DOHH2 (cell line): ENCODE data around the gene NID1.

Source experiments
- H3F3A ChIP-seq: fragments of 200-600 bp; sonication (generic), shearing (Covaris generic); 2 replicates; pipeline ENCODE4 v1.6.0; 2016; ENCODE audit warnings: antibody characterized with exemption, mild to moderate bottlenecking; ENCODE audit not compliant: control insufficient read depth, insufficient read depth
- H3K27ac ChIP-seq: fragments of 200-600 bp; sonication (generic); 2 replicates; pipeline ENCODE4 v1.5.1; 2014; ENCODE audit warnings: low read depth, mild to moderate bottlenecking, low read length, moderate library complexity
- H3K27me3 ChIP-seq: fragments of 200-600 bp; sonication (generic); 2 replicates; pipeline ENCODE4 v1.6.1; 2014; ENCODE audit warnings: mild to moderate bottlenecking, low read length, mixed read lengths; ENCODE audit not compliant: control insufficient read depth
- H3K36me3 ChIP-seq: fragments of 200-600 bp; sonication (generic); 2 replicates; pipeline ENCODE4 v1.6.1; 2014; ENCODE audit warnings: mild to moderate bottlenecking, low read length, moderate library complexity, mixed read lengths; ENCODE audit not compliant: control insufficient read depth
- H3K4me1 ChIP-seq: fragments of 200-600 bp; sonication (generic); 2 replicates; pipeline ENCODE4 v1.6.1; 2014; ENCODE audit warnings: mild to moderate bottlenecking, low read length, mixed read lengths; ENCODE audit not compliant: control insufficient read depth
- H3K4me2 ChIP-seq: fragments of 200-600 bp; sonication (generic); 2 replicates; pipeline ENCODE4 v1.6.0; 2014; ENCODE audit warnings: mild to moderate bottlenecking, low read length, moderate library complexity
- H3K4me3 ChIP-seq: fragments of 200-600 bp; sonication (generic); 2 replicates; pipeline ENCODE4 v1.5.1; 2014; ENCODE audit warnings: mild to moderate bottlenecking, low read length, mixed read lengths
- H3K79me2 ChIP-seq: fragments of 200-600 bp; sonication (generic); 2 replicates; pipeline ENCODE4 v1.6.1; 2014; ENCODE audit warnings: mild to moderate bottlenecking, low read length, mixed read lengths; ENCODE audit not compliant: control insufficient read depth
- H3K9me2 ChIP-seq: fragments of 200-600 bp; sonication (generic); replicated peaks from 2 replicates; pipeline ENCODE4 v1.6.1; 2014; ENCODE audit warnings: mild to moderate bottlenecking, low read length, mixed read lengths; ENCODE audit not compliant: control insufficient read depth
- H3K9me3 ChIP-seq: fragments of 200-600 bp; sonication (generic); 2 replicates; pipeline ENCODE4 v1.6.1; 2014; ENCODE audit warnings: antibody characterized with exemption, low read length, mixed read lengths; ENCODE audit not compliant: control insufficient read depth, insufficient read depth
- H4K20me1 ChIP-seq: fragments of 200-600 bp; sonication (generic); 2 replicates; pipeline ENCODE4 v1.6.0; 2014; ENCODE audit warnings: low read depth, mild to moderate bottlenecking, antibody characterized with exemption, low read length, moderate library complexity; ENCODE audit not compliant: control insufficient read depth, insufficient read depth
- EZH2phosphoT487 ChIP-seq: fragments of 200-600 bp; sonication (generic); IDR thresholded peaks from 2 replicates; pipeline ENCODE4 v1.6.1; 2017; ENCODE audit warnings: borderline replicate concordance, mild to moderate bottlenecking, antibody characterized with exemption, low read length, moderate library complexity, mixed read lengths
- TF ChIP-seq, protein P1 (sequence below): fragments of 200-600 bp; sonication (generic); IDR thresholded peaks from one replicate; pipeline ENCODE4 v1.5.1; 2014; ENCODE audit warnings: antibody characterized with exemption, mild to moderate bottlenecking, low read depth, low read length; ENCODE audit not compliant: poor library complexity, severe bottlenecking

Gene NID1

DNA sequence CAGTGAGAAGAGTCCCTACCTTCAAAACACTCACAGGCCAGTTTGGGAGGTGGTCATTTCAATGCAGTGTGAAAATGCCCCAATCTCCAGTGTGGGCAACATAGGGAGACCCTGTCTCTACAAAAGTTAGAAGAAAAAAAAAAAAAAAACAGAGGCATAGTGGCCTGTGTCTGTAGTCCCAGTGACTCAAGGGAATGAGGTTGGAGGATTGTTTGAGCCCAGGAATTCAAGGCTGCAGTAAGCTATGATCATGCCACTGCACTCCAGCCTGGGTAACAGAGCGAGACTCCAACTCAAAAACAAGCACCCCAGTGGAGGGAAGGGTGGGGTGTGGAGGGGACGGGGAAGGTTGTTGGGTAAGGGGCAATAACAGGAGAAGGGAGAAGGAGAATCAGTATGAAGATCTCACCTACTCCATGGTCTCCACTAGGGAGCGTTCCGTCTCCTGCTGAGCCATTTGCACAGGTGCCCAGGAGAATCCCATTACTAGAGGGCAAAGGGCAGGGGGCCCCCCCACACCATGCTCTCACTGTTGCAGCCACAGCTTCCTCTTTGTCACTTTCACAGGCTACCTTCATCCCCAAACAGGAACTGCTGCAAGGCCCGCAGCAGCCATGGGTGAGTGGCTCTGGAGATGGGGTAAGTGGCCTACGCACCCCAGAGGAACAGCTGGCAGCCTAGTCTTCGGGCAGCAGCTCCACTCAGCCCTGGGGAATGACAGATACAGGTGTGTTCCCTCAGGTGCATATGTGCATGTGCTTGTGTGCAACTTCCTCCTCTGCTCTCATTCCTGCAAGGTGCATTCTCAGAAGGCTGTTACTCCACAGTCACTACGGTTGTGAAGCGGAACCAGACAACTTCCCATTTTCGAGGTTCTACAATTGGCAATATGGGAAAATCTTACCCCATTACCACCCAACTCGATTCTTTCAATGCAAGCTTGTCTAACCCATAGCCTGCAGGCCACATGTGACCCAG lies 110.3 kb downstream of the NID1 start:
- TF ChIP-seq, protein P1, sequence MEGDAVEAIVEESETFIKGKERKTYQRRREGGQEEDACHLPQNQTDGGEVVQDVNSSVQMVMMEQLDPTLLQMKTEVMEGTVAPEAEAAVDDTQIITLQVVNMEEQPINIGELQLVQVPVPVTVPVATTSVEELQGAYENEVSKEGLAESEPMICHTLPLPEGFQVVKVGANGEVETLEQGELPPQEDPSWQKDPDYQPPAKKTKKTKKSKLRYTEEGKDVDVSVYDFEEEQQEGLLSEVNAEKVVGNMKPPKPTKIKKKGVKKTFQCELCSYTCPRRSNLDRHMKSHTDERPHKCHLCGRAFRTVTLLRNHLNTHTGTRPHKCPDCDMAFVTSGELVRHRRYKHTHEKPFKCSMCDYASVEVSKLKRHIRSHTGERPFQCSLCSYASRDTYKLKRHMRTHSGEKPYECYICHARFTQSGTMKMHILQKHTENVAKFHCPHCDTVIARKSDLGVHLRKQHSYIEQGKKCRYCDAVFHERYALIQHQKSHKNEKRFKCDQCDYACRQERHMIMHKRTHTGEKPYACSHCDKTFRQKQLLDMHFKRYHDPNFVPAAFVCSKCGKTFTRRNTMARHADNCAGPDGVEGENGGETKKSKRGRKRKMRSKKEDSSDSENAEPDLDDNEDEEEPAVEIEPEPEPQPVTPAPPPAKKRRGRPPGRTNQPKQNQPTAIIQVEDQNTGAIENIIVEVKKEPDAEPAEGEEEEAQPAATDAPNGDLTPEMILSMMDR, result peak; percentile 57
- no peak for TF ChIP-seq EZH2phosphoT487
- H3K4me3 ChIP-seq, result peak overlapping the region; percentile 54
- H3K27ac ChIP-seq, result peak overlapping the region; percentile 48
- H3K4me2 ChIP-seq, result peak overlapping the region; percentile 74
- H3K9me3 ChIP-seq, result no peaks in the 10 kb centered on the region
- H3K4me1 ChIP-seq, result peaks cover 29% of the 10 kb centered on the region
- H4K20me1 ChIP-seq, result no peaks in the 10 kb centered on the region
- no peaks in the 10 kb centered on the region for H3K27me3 ChIP-seq
- peaks cover 12% of the 10 kb centered on the region for H3F3A ChIP-seq
- H3K9me2 ChIP-seq, result no peaks in the 10 kb centered on the region
- no peaks in the 10 kb centered on the region for H3K36me3 ChIP-seq
- no peaks in the 10 kb centered on the region for H3K79me2 ChIP-seq

DNA sequence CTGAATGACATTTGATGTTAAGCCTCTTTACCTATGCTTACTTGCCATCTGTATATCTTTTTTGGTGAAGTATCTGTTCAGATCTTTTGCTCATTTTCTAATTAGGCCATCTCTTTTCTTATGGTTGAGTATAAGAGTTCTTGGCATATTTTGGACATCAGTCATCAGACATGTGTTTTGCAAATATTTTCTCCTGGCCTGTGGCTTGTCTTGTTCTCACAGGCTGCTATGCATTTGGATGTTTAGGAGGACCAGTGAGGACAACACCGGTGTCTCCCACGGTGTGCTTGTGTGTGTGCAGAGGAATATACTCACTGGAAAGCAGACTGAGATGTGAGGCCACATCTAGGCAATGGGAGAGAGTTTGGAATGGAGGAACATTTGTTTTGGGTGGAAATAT lies 111.1 kb downstream of the NID1 start:
- Histone ChIP-seq H3K4me2 (peak overlapping the region; percentile 74), H3K4me3 (peak overlapping the region; percentile 54), H3K27ac (no peak overlapping the region)

DNA sequence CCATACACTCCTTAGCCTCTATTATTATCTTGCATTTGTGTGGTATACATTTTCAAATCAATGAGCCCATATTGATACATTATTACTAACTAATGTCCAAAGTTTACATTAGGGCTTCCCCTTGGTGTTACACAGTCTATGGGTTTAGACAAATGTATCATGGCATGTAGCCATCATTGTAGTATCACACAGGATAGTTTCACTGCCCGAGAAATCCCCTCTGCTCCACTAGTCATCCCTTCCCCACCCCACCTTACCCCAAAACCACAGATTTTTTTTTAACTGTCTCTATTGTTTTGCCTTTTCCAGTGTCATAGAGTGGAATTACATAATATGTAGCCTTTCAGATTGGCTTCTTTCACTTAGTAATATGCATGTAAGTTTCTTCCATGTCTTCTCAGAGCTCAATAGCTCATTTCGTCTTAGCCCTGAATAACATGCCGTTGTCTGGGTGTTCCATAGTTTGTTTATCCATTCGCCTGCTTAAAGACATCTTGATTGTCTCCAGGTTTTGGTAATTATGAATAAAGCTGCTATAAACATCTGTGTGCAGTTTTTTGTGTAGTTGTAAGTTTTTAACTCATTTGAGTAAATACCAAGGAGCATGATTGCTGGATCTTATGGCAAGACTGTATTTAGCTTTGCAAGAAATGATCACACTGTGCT lies 111.8 kb downstream of the NID1 start:
- Histone ChIP-seq H3K4me3 (no peak overlapping the region), H3K9me2 (no peaks in the 10 kb centered on the region), H3K4me2 (no peak overlapping the region), H3K79me2 (no peaks in the 10 kb centered on the region), H4K20me1 (no peaks in the 10 kb centered on the region), H3F3A (peaks cover 12% of the 10 kb centered on the region), H3K4me1 (peaks cover 33% of the 10 kb centered on the region), H3K9me3 (no peaks in the 10 kb centered on the region), H3K27me3 (0 out of 2 replicates have a peak, but pooled peaks cover 3% of the 10 kb centered on the region), H3K36me3 (no peaks in the 10 kb centered on the region), H3K27ac (no peak overlapping the region)
- TF ChIP-seq, protein P1, result no peak
- TF ChIP-seq EZH2phosphoT487, result no peak

More for the DNA sequence above, 111.1 kb downstream of the NID1 start:
- Histone ChIP-seq H3K9me3 (no peaks in the 10 kb centered on the region), H3K27me3 (no peaks in the 10 kb centered on the region), H3K79me2 (no peaks in the 10 kb centered on the region), H3K36me3 (no peaks in the 10 kb centered on the region), H3K4me1 (peaks cover 30% of the 10 kb centered on the region), H4K20me1 (no peaks in the 10 kb centered on the region), H3F3A (peaks cover 12% of the 10 kb centered on the region), H3K9me2 (no peaks in the 10 kb centered on the region)
- TF ChIP-seq EZH2phosphoT487, result no peak
- TF ChIP-seq, protein P1, result no peak
